Keratinocyte (primary cell): ENCODE results near the gene HOXD13. TPM values are rescaled to one million over a fixed set of nuclear protein-coding genes. Genes with fewer than 3 reads are reported as not detected.

Experiments
- DNase-seq: peaks from one replicate; pipeline ENCODE4 v3.0.0-alpha.2; 2011; ENCODE audit warnings: low read depth, missing footprints, low spot score
- FAIRE-seq: peaks from 2 replicates; lab custom pipeline; 2011; peaks lifted over from hg19 to GRCh38; lab: Jason Lieb, UNC
- H2AFZ ChIP-seq: 2 replicates; pipeline ENCODE4 v1.6.0; 2012; ENCODE audit warnings: low read length, control low read depth, inconsistent platforms; ENCODE audit not compliant: control insufficient read depth
- H3K27ac ChIP-seq: 2 replicates; pipeline ENCODE4 v1.5.1; 2011; ENCODE audit warnings: low read length; ENCODE audit not compliant: control insufficient read depth, insufficient read depth
- H3K27me3 ChIP-seq: 3 replicates; pipeline ENCODE4 v1.6.0; 2011; ENCODE audit warnings: low read length; ENCODE audit not compliant: control insufficient read depth, insufficient read depth; ENCODE audit errors: extremely low read depth
- H3K36me3 ChIP-seq, 2 experiments: 2 replicates in 1 of 2; 3 replicates in 1 of 2; pipeline ENCODE4 v1.5.1; 2011; ENCODE audit warnings: low read length in 2 of 2, mild to moderate bottlenecking in 1 of 2; ENCODE audit not compliant: control insufficient read depth in 2 of 2, insufficient read depth in 2 of 2; ENCODE audit errors: extremely low read depth in 1 of 2
- H3K4me1 ChIP-seq: 3 replicates; pipeline ENCODE4 v1.5.1; 2011; ENCODE audit warnings: low read length; ENCODE audit not compliant: control insufficient read depth, insufficient read depth; ENCODE audit errors: extremely low read depth
- H3K4me2 ChIP-seq: 3 replicates; pipeline ENCODE4 v1.6.0; 2011; ENCODE audit warnings: low read depth, low read length; ENCODE audit not compliant: control insufficient read depth, insufficient read depth; ENCODE audit errors: extremely low read depth
- H3K4me3 ChIP-seq, 3 experiments: fragments of 200-600 bp in 1 of 3; sonication (generic) in 1 of 3; 2 replicates in 2 of 3; 3 replicates in 1 of 3; pipeline ENCODE4 v1.5.1; 2011 to 2016; ENCODE audit warnings: low read length in 3 of 3, mild to moderate bottlenecking in 3 of 3, control low read depth in 2 of 3, inconsistent platforms in 1 of 3, low read depth in 1 of 3, mixed read lengths in 1 of 3, mixed run types in 1 of 3, moderate library complexity in 1 of 3; ENCODE audit not compliant: control insufficient read depth in 2 of 3, insufficient read depth in 2 of 3; ENCODE audit errors: extremely low read depth in 1 of 3
- H3K79me2 ChIP-seq: 2 replicates; pipeline ENCODE4 v1.6.0; 2012; ENCODE audit warnings: low read length; ENCODE audit not compliant: control insufficient read depth, insufficient read depth
- H3K9ac ChIP-seq: 3 replicates; pipeline ENCODE4 v1.6.0; 2011; ENCODE audit warnings: low read length; ENCODE audit not compliant: control insufficient read depth, insufficient read depth; ENCODE audit errors: extremely low read depth
- H3K9me1 ChIP-seq: 3 replicates; pipeline ENCODE4 v1.6.0; 2011; ENCODE audit warnings: low read length; ENCODE audit not compliant: control insufficient read depth, insufficient read depth; ENCODE audit errors: extremely low read depth
- H3K9me3 ChIP-seq: 2 replicates; pipeline ENCODE4 v1.5.1; 2012; ENCODE audit warnings: low read depth, low read length; ENCODE audit not compliant: control insufficient read depth
- H4K20me1 ChIP-seq: 3 replicates; pipeline ENCODE4 v1.6.0; 2011; ENCODE audit warnings: low read length; ENCODE audit not compliant: control insufficient read depth, insufficient read depth; ENCODE audit errors: extremely low read depth
- EZH2 ChIP-seq: IDR thresholded peaks from one replicate; pipeline ENCODE4 v1.6.1; 2012; ENCODE audit warnings: inconsistent platforms, mild to moderate bottlenecking, low read length, moderate library complexity
- dilution Hi-C: fragments of 300-500 bp; cut with MboI; formaldehyde crosslinking; loops from one replicate; pipeline ENCODE4 v1.7.0; 2020; ENCODE audit warnings: low sequenced_read_pairs; ENCODE audit not compliant: extremely low pct_ligation_motif_present
- polyA plus RNA-seq, 5 experiments: library from polyadenylated mRNA; depleted of rRNA in 3 of 5; stranded (reverse) in 3 of 5; stranded (forward) in 1 of 5; unstranded in 1 of 5; fragments of >200 nt; gene quantifications; 1 replicate in 1 of 5; 2 replicates in 3 of 5; 3 replicates in 1 of 5; pipeline versions ENCODE4 v1.2.1 to v1.2.3, GENCODE V29; 2011 to 2012; ENCODE audit warnings: missing spikeins in 2 of 5, low read depth in 1 of 5, low replicate concordance in 1 of 5
- TF ChIP-seq, protein P1 (sequence below), 3 experiments: IDR thresholded peaks in 1 of 3; conservative IDR thresholded peaks in 1 of 3; optimal IDR thresholded peaks in 1 of 3; 2 replicates in 2 of 3; 3 replicates in 1 of 3; pipeline versions ENCODE3 to v1.5.1; 2011; ENCODE audit warnings: low read length in 3 of 3, mild to moderate bottlenecking in 3 of 3, moderate library complexity in 2 of 3, control low read depth in 1 of 3, inconsistent platforms in 1 of 3; ENCODE audit not compliant: insufficient read depth in 2 of 3; ENCODE audit errors: extremely low read depth in 1 of 3

The HOXD13 gene
- polyA plus RNA-seq, 1 donor (not counting 4 experiments of a cell fraction or from before 2014, with no cell fraction given), result not detected

DNA sequence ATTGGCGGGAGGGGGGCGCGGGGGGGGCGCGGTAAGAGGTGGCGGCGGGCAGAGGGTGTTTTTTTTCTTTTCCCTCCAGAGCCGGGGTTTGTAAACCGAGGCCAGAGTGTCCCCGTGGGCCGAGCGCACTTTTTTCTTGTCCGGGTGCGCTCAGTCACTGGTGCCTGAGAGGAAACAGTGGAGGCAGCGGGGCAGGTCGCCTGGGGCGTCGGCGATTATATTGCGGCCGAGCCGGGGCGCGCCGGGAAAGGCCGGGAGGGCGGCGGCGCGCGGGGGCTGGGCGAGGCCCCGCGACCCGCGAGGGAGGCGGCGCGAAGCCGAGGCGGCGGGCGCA, 37.3 kb downstream of the HOXD13 start:
- dilution Hi-C loops, result no loop called here
- Histone ChIP-seq H3K9me3 (no peaks in the 10 kb centered on the region), H3K27me3 (peaks cover 93% of the 10 kb centered on the region), H3K27ac (no peak overlapping the region), H3K79me2 (no peaks in the 10 kb centered on the region), H3K4me1 (no peaks in the 10 kb centered on the region), H3K9me1 (no peaks in the 10 kb centered on the region), H3K4me2 (peak overlapping the region; percentile 46), H3K4me3 (peak overlapping the region in 1 of 3 experiments; percentile 27), H4K20me1 (no peaks in the 10 kb centered on the region), H3K9ac (no peak overlapping the region), H2AFZ (no peak overlapping the region), H3K36me3 (no peaks in the 10 kb centered on the region)
- FAIRE-seq (no peak), DNase-seq (no peak)
- TF ChIP-seq, protein P1, sequence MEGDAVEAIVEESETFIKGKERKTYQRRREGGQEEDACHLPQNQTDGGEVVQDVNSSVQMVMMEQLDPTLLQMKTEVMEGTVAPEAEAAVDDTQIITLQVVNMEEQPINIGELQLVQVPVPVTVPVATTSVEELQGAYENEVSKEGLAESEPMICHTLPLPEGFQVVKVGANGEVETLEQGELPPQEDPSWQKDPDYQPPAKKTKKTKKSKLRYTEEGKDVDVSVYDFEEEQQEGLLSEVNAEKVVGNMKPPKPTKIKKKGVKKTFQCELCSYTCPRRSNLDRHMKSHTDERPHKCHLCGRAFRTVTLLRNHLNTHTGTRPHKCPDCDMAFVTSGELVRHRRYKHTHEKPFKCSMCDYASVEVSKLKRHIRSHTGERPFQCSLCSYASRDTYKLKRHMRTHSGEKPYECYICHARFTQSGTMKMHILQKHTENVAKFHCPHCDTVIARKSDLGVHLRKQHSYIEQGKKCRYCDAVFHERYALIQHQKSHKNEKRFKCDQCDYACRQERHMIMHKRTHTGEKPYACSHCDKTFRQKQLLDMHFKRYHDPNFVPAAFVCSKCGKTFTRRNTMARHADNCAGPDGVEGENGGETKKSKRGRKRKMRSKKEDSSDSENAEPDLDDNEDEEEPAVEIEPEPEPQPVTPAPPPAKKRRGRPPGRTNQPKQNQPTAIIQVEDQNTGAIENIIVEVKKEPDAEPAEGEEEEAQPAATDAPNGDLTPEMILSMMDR (optimal IDR thresholded peaks at IDR 0.05 in 1 of 3, IDR thresholded peaks at IDR 0.05 in 1 of 3, conservative IDR thresholded peaks at IDR 0.05 in 1 of 3; ENCODE audit: extremely low read depth in 1 of 3, insufficient read depth in 2 of 3, low read length in 3 of 3), result no peak
- TF ChIP-seq EZH2, result no peak

- Histone ChIP-seq H2AFZ (no peak overlapping the region), H3K79me2 (no peaks in the 10 kb centered on the region)
Measured at GRCh38 chr2:176130147-176130956, 37.8 kb downstream of the HOXD13 start.

More at GRCh38 chr2:176130147-176130956, 37.8 kb downstream of the HOXD13 start:
- Histone ChIP-seq H3K27me3 (peaks cover 93% of the 10 kb centered on the region), H3K9ac (no peak overlapping the region), H3K27ac (no peak overlapping the region), H3K4me2 (peak overlapping the region; percentile 46), H3K36me3 (no peaks in the 10 kb centered on the region), H3K4me1 (no peaks in the 10 kb centered on the region), H4K20me1 (no peaks in the 10 kb centered on the region), H3K9me1 (no peaks in the 10 kb centered on the region), H3K4me3 (peak overlapping the region in 2 of 3 experiments; percentile 6 to 23), H3K9me3 (no peaks in the 10 kb centered on the region)
- TF ChIP-seq, protein P1 (optimal IDR thresholded peaks at IDR 0.05 in 1 of 3, IDR thresholded peaks at IDR 0.05 in 1 of 3, conservative IDR thresholded peaks at IDR 0.05 in 1 of 3; ENCODE audit: extremely low read depth in 1 of 3, insufficient read depth in 2 of 3, low read length in 3 of 3), result no peak
- peak; percentile 94 for TF ChIP-seq EZH2
- no peak for DNase-seq
- dilution Hi-C loops, result no loop called here
- FAIRE-seq, result no peak
